ENCODE results near the gene ZNF768.
A peak's percentile ranks its signal among the peaks of the same experiment; 100 is the strongest.
"Not testable (repeated sequence)": the region's sequence is repeated elsewhere in the genome, so short reads cannot be mapped to it uniquely, and the experiment has no call there.

The ZNF768 gene

GRCh38 chr16:30533146-30533522 is 6.8 kb upstream of the ZNF768 start:
- DNase-seq (ENCODE audit: low spot score): no peak

GRCh38 chr16:30532285-30533145 is 6.1 kb upstream of the ZNF768 start:
- DNase-seq (ENCODE audit: low spot score): no peak

- no peak for DNase-seq (ENCODE audit: low spot score)
Observed at GRCh38 chr16:30530163-30531037, 4.0 kb upstream of the ZNF768 start.

GRCh38 chr16:30528799-30529457 is 2.6 kb upstream of the ZNF768 start:
- no peak for DNase-seq (ENCODE audit: low spot score)

- DNase-seq (ENCODE audit: low spot score): peak; percentile 30
Observed at GRCh38 chr16:30527635-30528178, 1.3 kb upstream of the ZNF768 start.

GRCh38 chr16:30526823-30527634 is 663 bp upstream of the ZNF768 start:
- DNase-seq (ENCODE audit: low spot score): peak; percentile 98

- no peak for DNase-seq (ENCODE audit: low spot score)
Observed at GRCh38 chr16:30525844-30526136, 576 bp downstream of the ZNF768 start.

GRCh38 chr16:30524575-30525568 is 1.5 kb downstream of the ZNF768 start:
- DNase-seq (ENCODE audit: low spot score): no peak

- DNase-seq (ENCODE audit: low spot score): no peak
Observed at GRCh38 chr16:30523768-30524574, 2.4 kb downstream of the ZNF768 start.

GRCh38 chr16:30522702-30523463 is 3.5 kb downstream of the ZNF768 start:
- DNase-seq (ENCODE audit: low spot score): not testable (repeated sequence)

GRCh38 chr16:30521873-30522641 is 4.3 kb downstream of the ZNF768 start:
- peak; percentile 92 for DNase-seq (ENCODE audit: low spot score)

- no peak for DNase-seq (ENCODE audit: low spot score)
Observed at GRCh38 chr16:30521476-30521872, 4.9 kb downstream of the ZNF768 start.

GRCh38 chr16:30519120-30520049 is 7.0 kb downstream of the ZNF768 start:
- no peak for DNase-seq (ENCODE audit: low spot score)

- DNase-seq (ENCODE audit: low spot score): no peak
Observed at GRCh38 chr16:30518552-30518951, 7.8 kb downstream of the ZNF768 start.

GRCh38 chr16:30515275-30515674 is 11.1 kb downstream of the ZNF768 start:
- no peak for DNase-seq (ENCODE audit: low spot score)

GRCh38 chr16:30511509-30511908 is 14.9 kb downstream of the ZNF768 start:
- no peak for DNase-seq (ENCODE audit: low spot score)

Measured in kidney tubule cell (primary cell).